Astrocyte (in vitro differentiated cells and primary cell): Measurements from ENCODE around the gene PARD3B. TPM values are rescaled to one million over a fixed set of nuclear protein-coding genes. Genes with fewer than 3 reads are reported as not detected.

Experiments
- DNase-seq: peaks from one replicate; pipeline ENCODE4 v3.0.0-alpha.2; 2010; ENCODE audit warnings: low read depth
- FAIRE-seq: peaks from 2 replicates; lab custom pipeline; 2011; peaks lifted over from hg19 to GRCh38; lab: Jason Lieb, UNC
- H2AFZ ChIP-seq: 2 replicates; pipeline ENCODE4 v1.6.0; 2012; ENCODE audit warnings: low read depth, low read length, inconsistent platforms
- H3K27ac ChIP-seq: 2 replicates; pipeline ENCODE4 v1.5.1; 2011; ENCODE audit warnings: low read depth, low read length, inconsistent platforms
- H3K27me3 ChIP-seq: 2 replicates; pipeline ENCODE4 v1.6.0; 2011; ENCODE audit warnings: low read length, inconsistent platforms; ENCODE audit not compliant: insufficient read depth
- H3K36me3 ChIP-seq: 2 replicates; pipeline ENCODE4 v1.5.1; 2011; ENCODE audit warnings: low read length, inconsistent platforms; ENCODE audit not compliant: insufficient read depth
- H3K4me1 ChIP-seq: 2 replicates; pipeline ENCODE4 v1.5.1; 2011; ENCODE audit warnings: low read length, inconsistent platforms; ENCODE audit not compliant: insufficient read depth
- H3K4me2 ChIP-seq: 2 replicates; pipeline ENCODE4 v1.6.0; 2012; ENCODE audit warnings: low read length, inconsistent platforms
- H3K4me3 ChIP-seq: 2 replicates; pipeline ENCODE4 v1.5.1; 2011; ENCODE audit warnings: low read depth, mild to moderate bottlenecking, low read length, inconsistent platforms; ENCODE audit not compliant: insufficient read depth
- H3K79me2 ChIP-seq: 2 replicates; pipeline ENCODE4 v1.6.0; 2012; ENCODE audit warnings: mild to moderate bottlenecking, low read length, inconsistent platforms; ENCODE audit not compliant: insufficient read depth
- H3K9ac ChIP-seq: 2 replicates; pipeline ENCODE4 v1.6.0; 2012; ENCODE audit warnings: mild to moderate bottlenecking, low read length, inconsistent platforms
- H3K9me3 ChIP-seq: 2 replicates; pipeline ENCODE4 v1.5.1; 2012; ENCODE audit warnings: low read depth, mild to moderate bottlenecking, low read length, inconsistent platforms; ENCODE audit not compliant: insufficient read depth
- H4K20me1 ChIP-seq: 2 replicates; pipeline ENCODE4 v1.6.0; 2012; ENCODE audit warnings: low read length, inconsistent platforms; ENCODE audit not compliant: insufficient read depth
- H3K27ac Mint-ChIP-seq: one replicate; pipeline ENCODE4 v1.8.0; 2021; ENCODE audit warnings: mild to moderate bottlenecking, mixed read lengths; ENCODE audit not compliant: unreplicated experiment
- H3K27me3 Mint-ChIP-seq: one replicate; pipeline ENCODE4 v1.8.0; 2021; ENCODE audit warnings: low read depth, mixed read lengths; ENCODE audit not compliant: unreplicated experiment
- H3K36me3 Mint-ChIP-seq: one replicate; pipeline ENCODE4 v1.8.0; 2021; ENCODE audit warnings: low read depth, mixed read lengths; ENCODE audit not compliant: unreplicated experiment
- H3K4me1 Mint-ChIP-seq: one replicate; pipeline ENCODE4 v1.8.0; 2021; ENCODE audit warnings: low read depth, mixed read lengths; ENCODE audit not compliant: unreplicated experiment
- H3K4me3 Mint-ChIP-seq: one replicate; pipeline ENCODE4 v1.8.0; 2021; ENCODE audit warnings: mild to moderate bottlenecking, moderate library complexity, mixed read lengths; ENCODE audit not compliant: unreplicated experiment
- H3K9me3 Mint-ChIP-seq: one replicate; pipeline ENCODE4 v1.8.0; 2021; ENCODE audit warnings: mild to moderate bottlenecking, mixed read lengths; ENCODE audit not compliant: unreplicated experiment
- CTCF ChIP-seq: IDR thresholded peaks from 2 replicates; pipeline ENCODE4 v1.5.1; 2011; ENCODE audit warnings: low read depth, mild to moderate bottlenecking, inconsistent platforms, low read length, moderate library complexity; ENCODE audit not compliant: insufficient read depth
- EZH2 ChIP-seq: IDR thresholded peaks from 2 replicates; pipeline ENCODE4 v1.6.1; 2012; ENCODE audit warnings: mild to moderate bottlenecking, low read length, inconsistent platforms; ENCODE audit not compliant: insufficient read depth
- total RNA-seq: library from RNA; stranded (reverse); gene quantifications from 2 replicates; pipeline ENCODE4 v1.2.1, GENCODE V29; 2021

The PARD3B gene
- total RNA-seq, 1 donor from 2014 or later = 6.5 TPM

DNA sequence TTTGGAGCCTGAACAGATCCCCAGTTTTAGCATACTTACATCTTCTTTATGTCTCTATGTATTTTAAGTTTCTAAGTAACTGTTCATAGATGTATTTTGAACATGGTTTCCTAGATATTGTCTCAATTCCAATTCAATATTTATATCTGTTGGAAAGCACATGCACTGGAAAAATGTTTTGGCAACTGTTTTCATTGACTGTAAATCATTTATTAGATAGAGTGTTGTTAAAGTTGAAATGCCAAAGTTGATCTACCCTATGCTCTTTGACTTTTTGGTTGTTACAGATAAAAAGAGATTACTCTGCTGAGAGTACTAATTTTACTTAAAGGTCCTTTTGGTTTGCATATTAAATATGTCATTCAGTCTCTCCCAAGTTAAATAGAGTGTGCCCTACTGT, 792.0 kb downstream of the PARD3B start:
- H3K9ac ChIP-seq = no peak overlapping the region

DNA sequence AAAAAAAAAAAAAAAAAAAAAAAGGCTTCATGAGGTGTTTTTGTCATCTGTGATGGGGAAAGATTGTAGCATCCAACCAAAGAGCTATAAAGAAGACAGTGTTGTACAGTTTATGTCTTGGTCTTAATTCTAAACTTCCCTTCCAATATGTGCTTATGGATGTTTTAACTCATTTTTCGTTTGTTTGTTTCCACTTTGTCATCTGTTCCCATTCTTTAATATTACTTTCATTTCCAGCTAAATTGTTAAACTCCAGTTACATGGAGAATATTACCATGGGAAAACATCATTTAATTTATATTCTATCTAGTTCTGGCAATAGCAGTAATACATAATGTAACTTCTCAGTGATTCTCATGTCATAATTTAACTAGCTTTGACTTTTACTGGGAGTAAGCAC, 792.9 kb downstream of the PARD3B start:
- FAIRE-seq = no peak

More for the DNA sequence above, 792.0 kb downstream of the PARD3B start:
- no peak overlapping the region for H2AFZ ChIP-seq
- H3K27me3 Mint-ChIP-seq = no peaks in the 10 kb centered on the region
- TF ChIP-seq CTCF = no peak
- TF ChIP-seq EZH2 = no peak
- no peaks in the 10 kb centered on the region for H3K36me3 ChIP-seq
- H3K4me1 Mint-ChIP-seq = no peaks in the 10 kb centered on the region
- no peak overlapping the region for H3K27ac ChIP-seq
- H3K36me3 Mint-ChIP-seq = no peaks in the 10 kb centered on the region
- no peak overlapping the region for H3K4me3 Mint-ChIP-seq
- no peak overlapping the region for H3K4me2 ChIP-seq
- H3K9me3 ChIP-seq = no peaks in the 10 kb centered on the region
- FAIRE-seq = no peak
- H4K20me1 ChIP-seq = no peaks in the 10 kb centered on the region
- no peaks in the 10 kb centered on the region for H3K27me3 ChIP-seq
- peaks cover 6% of the 10 kb centered on the region for H3K9me3 Mint-ChIP-seq
- no peak overlapping the region for H3K4me3 ChIP-seq
- no peaks in the 10 kb centered on the region for H3K4me1 ChIP-seq
- DNase-seq = no peak
- no peak overlapping the region for H3K27ac Mint-ChIP-seq
- no peaks in the 10 kb centered on the region for H3K79me2 ChIP-seq

More for the DNA sequence above, 792.9 kb downstream of the PARD3B start:
- Histone ChIP-seq H2AFZ (no peak overlapping the region), H3K27me3 (no peaks in the 10 kb centered on the region), H3K9ac (no peak overlapping the region), H3K36me3 (no peaks in the 10 kb centered on the region), H3K27ac (no peak overlapping the region), H3K4me1 (no peaks in the 10 kb centered on the region), H3K4me3 (no peak overlapping the region), H4K20me1 (no peaks in the 10 kb centered on the region), H3K79me2 (no peaks in the 10 kb centered on the region), H3K4me2 (no peak overlapping the region), H3K9me3 (no peaks in the 10 kb centered on the region)
- no peak for DNase-seq
- no peaks in the 10 kb centered on the region for H3K27me3 Mint-ChIP-seq
- no peaks in the 10 kb centered on the region for H3K4me1 Mint-ChIP-seq
- H3K9me3 Mint-ChIP-seq = peaks cover 6% of the 10 kb centered on the region
- no peak for TF ChIP-seq CTCF
- no peak for TF ChIP-seq EZH2
- H3K36me3 Mint-ChIP-seq = no peaks in the 10 kb centered on the region
- no peak overlapping the region for H3K27ac Mint-ChIP-seq
- H3K4me3 Mint-ChIP-seq = no peak overlapping the region
